ENCODE data around the gene CLDN18.

GRCh38 chr3:138038725-138039462 lies 28.9 kb downstream of the CLDN18 start:
- TF ChIP-seq EZH2 (IDR thresholded peaks at IDR 0.05; ENCODE audit: borderline replicate concordance, low read depth, low read length, severe bottlenecking) (no peak), POLR2A (IDR thresholded peaks at IDR 0.05; ENCODE audit: low read depth, low read length) (no peak), POLR2AphosphoS5 (IDR thresholded peaks at IDR 0.05; ENCODE audit: insufficient read depth, low read depth, low read length) (no peak)
- TF ChIP-seq, protein P1, sequence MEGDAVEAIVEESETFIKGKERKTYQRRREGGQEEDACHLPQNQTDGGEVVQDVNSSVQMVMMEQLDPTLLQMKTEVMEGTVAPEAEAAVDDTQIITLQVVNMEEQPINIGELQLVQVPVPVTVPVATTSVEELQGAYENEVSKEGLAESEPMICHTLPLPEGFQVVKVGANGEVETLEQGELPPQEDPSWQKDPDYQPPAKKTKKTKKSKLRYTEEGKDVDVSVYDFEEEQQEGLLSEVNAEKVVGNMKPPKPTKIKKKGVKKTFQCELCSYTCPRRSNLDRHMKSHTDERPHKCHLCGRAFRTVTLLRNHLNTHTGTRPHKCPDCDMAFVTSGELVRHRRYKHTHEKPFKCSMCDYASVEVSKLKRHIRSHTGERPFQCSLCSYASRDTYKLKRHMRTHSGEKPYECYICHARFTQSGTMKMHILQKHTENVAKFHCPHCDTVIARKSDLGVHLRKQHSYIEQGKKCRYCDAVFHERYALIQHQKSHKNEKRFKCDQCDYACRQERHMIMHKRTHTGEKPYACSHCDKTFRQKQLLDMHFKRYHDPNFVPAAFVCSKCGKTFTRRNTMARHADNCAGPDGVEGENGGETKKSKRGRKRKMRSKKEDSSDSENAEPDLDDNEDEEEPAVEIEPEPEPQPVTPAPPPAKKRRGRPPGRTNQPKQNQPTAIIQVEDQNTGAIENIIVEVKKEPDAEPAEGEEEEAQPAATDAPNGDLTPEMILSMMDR (IDR thresholded peaks at IDR 0.05; ENCODE audit: extremely low read depth in 1 of 2, insufficient read depth in 1 of 2, low read depth in 1 of 2, low read length in 2 of 2) = no peak
